Raji (cell line): ENCODE measurements around the gene CEP85.

Experiments
- POLR2A ChIP-seq: IDR thresholded peaks from 2 replicates; pipeline ENCODE4 v1.6.1; 2011; ENCODE audit warnings: low read depth, low read length, control low read depth; ENCODE audit not compliant: insufficient read depth

Gene CEP85, protein sequence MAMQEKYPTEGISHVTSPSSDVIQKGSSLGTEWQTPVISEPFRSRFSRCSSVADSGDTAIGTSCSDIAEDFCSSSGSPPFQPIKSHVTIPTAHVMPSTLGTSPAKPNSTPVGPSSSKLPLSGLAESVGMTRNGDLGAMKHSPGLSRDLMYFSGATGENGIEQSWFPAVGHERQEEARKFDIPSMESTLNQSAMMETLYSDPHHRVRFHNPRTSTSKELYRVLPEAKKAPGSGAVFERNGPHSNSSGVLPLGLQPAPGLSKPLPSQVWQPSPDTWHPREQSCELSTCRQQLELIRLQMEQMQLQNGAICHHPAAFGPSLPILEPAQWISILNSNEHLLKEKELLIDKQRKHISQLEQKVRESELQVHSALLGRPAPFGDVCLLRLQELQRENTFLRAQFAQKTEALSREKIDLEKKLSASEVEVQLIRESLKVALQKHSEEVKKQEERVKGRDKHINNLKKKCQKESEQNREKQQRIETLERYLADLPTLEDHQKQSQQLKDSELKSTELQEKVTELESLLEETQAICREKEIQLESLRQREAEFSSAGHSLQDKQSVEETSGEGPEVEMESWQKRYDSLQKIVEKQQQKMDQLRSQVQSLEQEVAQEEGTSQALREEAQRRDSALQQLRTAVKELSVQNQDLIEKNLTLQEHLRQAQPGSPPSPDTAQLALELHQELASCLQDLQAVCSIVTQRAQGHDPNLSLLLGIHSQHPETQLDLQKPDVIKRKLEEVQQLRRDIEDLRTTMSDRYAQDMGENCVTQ

DNA sequence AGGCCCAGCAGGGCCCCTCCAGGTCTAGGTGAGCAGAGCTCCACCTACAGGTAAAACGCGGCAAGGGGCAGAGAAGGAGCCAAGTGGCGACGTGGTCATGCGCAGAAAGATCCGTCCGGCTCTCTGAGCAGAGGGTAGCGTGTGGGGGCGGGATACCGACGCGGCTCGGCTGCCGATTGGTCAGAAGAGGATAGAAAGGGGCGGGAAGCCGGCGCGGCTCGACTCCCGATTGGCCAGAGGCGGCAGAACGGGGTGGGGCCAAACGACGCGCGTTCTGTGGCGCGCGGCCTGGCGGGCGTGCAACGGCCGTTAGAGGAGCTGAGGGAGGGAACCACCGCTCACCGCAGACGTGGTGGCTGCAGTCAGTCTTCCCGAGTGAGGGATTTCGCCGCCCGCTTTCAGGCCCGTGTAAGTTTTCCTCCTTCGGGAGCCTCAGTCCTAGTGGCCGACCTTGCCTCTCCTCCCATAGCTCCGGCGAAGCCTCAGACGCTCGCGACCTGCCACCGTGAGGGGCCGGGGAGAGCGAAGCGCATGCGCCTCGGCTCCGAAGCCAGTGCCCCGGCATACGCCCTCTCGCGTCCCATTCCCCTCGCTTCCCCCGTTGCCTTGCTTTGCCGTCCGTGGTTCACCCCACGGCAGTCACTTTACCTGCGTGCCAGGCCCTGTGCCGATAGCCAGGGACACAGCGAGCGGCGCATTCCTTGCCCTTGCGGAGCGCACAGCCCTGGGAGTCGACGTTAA lies at the start of gene CEP85:
Gene CEP85, plus strand, starts transcription at position 298 of the 741 bp plus-strand sequence. CDS start 5,584 bp downstream, outside the sequence.
- TF ChIP-seq POLR2A = peak; percentile 100

DNA sequence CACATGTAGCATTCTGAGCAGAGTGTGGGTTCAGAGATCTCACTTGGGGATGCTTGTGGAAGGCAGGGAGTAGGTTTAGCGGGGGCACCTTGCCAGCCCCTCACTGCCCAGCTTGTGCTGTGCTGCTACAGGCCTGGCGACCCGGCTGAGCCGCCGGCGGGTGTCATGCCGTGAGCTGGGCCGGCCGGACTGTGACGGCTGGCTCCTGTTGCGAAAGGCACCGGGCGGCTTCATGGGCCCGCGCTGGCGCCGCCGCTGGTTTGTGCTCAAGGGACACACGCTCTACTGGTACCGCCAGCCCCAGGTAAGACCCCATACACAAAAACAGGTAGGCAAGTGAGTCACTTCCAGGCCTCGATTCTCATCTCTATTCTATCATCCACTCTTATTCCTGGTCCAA lies 49.1 kb upstream of the CEP85 start:
- no peak for TF ChIP-seq POLR2A

DNA sequence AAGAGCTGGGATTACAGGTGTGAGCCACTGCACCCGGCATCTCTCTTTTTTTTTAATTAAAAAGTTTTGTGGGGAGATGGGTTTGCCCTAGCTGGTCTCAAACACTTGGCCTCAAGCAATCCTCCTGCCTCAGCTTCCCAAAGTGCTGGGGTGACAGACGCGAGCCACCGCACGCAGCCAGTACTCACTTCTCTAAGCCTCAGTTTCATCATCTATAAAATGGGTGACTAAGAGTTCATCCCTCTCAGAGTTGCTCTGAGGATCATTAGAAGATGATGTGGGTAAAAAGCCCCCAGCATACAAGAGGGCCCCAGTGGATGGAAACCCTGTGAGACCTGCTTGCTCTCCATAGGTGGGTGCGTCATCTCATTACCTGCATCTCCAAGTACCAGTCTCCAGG lies 46.1 kb upstream of the CEP85 start:
- no peak for TF ChIP-seq POLR2A

DNA sequence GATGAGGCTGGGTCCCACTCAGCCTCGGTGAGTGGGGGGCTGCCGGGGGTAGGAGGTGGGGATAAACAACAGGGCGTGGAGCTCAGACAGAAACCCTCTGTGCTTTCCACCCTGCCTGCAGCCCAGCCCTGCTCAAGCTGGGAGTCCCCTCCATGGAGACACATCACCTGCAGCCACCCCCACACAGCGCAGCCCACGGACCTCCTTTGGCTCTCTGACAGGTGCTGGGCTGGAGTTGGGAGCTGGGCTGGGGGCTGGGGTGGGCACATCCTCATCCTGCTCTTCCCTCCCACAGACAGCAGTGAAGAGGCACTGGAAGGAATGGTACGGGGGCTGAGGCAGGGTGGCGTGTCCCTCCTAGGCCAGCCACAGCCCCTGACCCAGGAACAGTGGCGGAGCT lies 45.5 kb upstream of the CEP85 start:
- no peak for TF ChIP-seq POLR2A

DNA sequence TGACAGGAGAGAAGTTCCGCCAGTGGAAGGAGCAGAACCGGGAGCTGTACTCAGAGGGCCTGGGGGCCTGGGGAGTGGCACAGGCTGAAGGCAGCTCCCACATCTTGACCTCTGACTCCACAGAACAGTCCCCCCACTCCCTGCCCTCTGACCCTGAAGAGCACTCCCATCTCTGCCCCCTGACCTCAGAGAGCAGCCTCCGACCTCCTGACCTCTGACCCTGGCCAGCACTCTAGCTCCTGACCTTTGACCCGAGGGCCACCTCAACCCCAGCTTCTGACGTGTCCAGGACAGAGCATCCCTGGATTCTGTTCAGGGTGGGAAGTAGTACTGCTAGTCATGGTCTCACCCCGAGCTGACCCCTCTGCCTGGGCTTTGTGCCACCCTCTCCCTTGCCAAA lies 44.7 kb upstream of the CEP85 start:
- TF ChIP-seq POLR2A = no peak

DNA sequence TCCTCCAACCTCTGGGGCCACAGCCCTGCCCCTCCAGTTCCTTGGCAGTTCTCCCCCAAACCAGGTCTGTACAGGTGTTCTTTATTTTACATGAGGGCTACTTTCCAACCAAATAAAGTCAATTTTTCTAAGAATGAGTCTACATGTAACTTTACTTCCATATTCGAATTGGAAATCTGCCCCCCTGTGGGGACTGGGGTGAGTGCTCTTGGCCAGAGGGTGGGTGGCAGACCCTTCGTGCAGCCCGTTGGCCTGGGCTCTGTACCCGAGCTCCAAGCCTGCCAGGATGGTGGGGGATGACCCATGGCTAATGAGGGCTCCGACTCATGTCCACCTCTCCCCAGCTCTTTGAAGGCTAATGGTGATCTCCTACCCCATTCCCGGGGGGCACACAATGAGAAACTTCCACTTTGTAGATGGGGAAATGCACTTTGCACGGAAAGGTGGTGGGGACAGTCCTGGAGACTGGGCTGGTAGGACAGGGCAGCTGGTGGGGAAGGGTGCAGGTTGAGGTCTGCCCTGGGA lies 44.2 kb upstream of the CEP85 start:
- no peak for TF ChIP-seq POLR2A

DNA sequence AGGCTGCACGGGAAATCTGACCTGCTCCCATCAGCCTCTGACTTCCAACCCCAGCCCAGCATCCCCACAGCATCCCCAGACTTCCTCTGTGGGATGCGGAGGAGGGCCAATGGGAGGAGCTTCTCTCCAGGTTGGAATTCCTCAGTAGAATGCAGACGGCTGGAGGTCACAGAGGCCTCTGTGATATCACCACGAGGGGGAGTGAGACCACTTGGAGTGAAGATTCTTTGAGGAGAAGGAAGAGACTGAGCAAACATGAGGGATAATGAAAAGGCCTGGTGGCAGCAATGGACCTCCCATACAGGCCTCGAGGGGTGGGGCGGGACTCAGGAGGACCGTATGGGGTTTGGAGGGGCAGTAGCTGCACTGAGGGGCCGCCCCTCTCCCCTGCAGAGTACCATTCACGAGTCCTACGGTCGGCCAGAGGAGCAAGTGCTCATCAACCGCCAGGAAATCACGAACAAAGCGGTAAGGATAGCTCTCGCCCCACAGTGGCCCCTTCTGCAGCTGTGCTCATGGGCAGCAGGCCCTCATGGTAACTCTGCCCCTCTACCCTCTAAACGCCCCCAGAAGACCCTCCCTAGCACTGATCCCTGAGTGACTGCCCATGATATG lies 43.5 kb upstream of the CEP85 start, which contains the start of gene CATSPER4:
Gene CATSPER4, plus strand, starts transcription at position 230 of the 615 bp plus-strand sequence. Its CDS starts 26 bp downstream, at position 256.
- TF ChIP-seq POLR2A = no peak

DNA sequence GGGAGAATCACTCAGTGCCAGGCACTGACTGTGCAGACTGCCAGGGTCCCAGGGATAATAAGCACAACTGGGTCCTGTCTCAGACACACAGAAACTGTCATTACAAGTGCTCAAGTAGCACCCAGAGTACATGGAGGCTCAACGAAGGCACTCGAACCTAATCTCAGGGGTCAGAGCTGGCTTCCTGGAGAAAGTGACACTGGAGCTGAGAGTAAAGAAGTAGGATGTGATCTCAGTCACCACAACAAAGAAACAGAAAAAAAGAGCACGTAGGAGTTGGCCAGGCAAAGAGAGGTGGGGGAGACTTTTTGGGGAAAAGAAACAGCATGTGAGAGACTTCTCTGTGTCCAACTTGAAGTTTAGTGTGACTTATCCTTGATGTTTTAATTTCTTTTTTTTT lies 42.3 kb upstream of the CEP85 start:
- no peak for TF ChIP-seq POLR2A

DNA sequence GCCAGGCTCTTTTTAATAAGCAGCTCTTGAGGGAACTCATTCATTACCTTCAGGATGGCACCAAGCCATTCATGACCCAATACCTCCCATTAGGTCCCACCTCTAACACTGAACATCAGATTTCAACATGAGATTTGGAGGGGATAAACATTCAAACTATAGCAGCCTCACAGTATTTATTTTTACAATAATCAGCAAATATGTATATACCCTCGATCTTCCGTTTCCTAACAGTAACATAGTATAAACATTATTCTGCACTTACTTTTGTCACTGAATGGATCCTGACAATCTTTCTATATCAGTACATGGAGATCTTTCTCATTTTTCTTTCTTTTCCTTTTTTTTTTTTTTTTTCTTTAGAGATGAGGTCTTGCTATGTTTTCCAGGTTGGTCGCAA lies 38.2 kb upstream of the CEP85 start:
- no peak for TF ChIP-seq POLR2A

DNA sequence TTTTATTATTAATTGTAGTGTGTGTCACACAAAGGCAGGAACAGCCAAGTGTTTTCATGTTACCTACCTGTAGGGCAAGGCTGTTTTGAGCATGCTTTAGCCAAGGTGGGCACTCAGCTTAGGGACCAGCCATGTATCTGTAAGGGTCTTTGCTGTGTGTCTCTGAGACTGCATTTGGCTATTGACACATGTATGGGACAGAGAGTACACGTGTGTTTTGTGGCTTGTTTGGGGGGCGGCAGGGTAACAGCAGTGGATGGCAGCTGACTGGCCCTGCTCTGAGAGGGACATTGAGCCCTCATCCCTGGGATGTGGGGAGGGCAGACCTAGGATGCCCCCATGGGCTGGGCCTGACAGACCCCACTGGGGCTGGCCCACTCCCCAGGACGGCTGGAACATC lies 36.7 kb upstream of the CEP85 start:
- TF ChIP-seq POLR2A = no peak

DNA sequence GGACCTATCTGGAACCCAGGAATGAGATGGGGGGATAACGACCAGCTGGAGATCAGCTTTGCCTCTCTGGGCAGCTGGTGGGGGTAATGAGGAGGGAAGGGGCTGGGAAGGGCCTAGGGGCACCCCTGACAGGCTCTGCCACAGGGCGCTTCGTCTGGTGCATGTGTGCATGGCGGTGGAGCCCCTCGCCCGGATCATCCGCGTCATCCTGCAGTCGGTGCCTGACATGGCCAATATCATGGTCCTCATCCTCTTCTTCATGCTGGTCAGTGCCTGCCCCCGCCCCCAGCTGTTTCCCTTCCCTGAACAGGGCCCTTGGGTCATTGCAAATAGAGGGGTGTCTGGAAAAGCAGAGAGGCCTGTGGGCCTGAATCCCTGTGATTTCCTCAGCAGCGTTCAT lies 36.2 kb upstream of the CEP85 start:
- no peak for TF ChIP-seq POLR2A

DNA sequence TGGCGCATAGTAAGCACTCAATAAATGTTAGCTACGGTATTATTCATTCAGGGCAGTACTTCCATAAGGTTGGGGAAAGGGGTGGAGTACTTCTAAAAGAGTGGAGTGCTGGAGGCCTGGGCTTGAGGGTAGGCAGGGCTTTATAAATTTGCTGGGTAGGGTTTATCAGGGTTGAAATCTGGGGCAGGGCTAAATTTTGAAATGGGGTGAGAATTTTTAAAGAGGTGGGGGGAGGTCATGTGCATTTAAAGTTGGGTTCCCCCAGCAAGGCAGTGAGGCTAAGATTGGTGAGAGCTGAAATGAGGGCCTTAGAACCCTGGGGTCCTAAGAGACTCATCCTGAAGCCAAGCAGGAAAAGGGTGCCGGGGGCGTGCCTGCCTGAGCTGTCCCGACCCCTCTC lies 33.6 kb upstream of the CEP85 start:
- TF ChIP-seq POLR2A = no peak

DNA sequence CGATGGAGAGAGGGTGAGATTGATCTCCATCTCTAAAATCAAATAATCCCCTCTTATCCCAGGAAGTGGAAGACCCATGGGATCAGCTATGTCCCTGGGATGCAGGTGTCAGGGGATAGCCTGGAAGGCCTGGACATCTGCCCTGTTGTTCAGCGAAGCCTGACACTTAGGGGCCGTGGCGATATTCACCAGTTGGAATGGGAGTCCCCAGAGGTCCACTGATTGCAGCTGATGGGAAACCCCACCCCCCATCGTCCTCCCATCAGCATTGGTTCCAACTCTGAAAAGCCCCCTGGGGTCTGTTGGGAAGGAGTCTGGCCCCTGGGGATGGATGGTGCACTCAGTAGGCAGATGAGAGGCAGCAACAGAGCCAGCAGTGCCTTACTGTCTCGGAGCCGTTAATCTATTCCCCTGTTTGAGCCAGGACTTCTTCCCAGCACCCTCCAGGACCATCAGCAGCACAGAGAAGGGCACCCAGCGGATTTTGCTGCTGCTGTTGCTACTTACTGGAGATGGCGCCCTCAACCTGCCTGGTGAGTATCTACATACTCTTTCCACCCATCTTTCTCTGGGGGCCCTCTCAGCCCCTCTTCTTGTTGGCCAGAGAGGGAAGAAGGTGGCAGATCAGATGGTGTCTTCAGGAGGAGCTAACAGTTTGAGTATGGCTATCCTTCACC lies 30.2 kb upstream of the CEP85 start:
- no peak for TF ChIP-seq POLR2A

DNA sequence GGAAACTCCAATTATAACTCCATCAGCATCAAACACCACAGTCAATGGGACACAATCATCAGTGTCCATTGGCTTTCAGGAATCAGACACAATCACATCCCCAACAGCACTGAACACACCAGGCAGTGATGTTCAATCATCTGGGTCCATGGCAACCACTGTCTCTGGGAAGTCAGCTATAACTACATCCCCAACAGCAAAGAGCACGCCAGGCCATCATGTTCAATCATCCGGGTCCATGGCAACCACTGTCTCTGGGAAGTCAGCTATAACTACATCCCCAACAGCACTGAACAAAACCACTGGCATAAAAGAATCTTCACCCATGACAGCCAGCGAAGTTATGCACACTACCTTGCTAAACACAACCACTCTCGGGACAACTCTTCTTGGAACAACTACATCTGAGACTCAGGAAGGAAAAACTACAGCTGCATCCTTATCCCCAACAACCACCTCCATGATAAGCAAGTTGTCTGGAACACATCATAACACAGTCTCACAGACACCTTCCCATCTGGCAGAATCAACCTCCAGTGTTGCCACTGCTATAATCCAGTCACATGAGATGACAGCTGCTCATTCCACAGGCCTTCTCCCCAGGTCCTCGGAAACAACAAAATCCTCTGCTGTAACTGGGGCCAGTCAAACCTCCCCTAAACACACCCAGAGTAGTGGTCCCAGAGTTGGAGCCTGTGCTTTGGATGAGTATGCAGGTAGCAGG lies 23.7 kb upstream of the CEP85 start:
- no peak for TF ChIP-seq POLR2A
